ENCODE data around the gene TREML1. TPM values are rescaled to one million over a fixed set of nuclear protein-coding genes. Genes with fewer than 3 reads are reported as not detected.

Gene TREML1
- total RNA-seq: 1 to 10 TPM in 1 of 5 experiments, not detected in 4; 3.2 TPM
- not detected for polyA plus RNA-seq
- total RNA-seq: not detected

- no peak for DNase-seq
- no peak for ATAC-seq
- H3K9me3 ChIP-seq (ENCODE audit: control insufficient read depth in 2 of 3, low read length in 3 of 3): no peaks in the 10 kb centered on the region
- H3K4me1 ChIP-seq (ENCODE audit: control insufficient read depth in 2 of 2, insufficient read depth in 2 of 2, low read length in 2 of 2): no peaks in the 10 kb centered on the region
- intact Hi-C loops (cut with micrococcal nuclease): no loop called here
- peaks cover 0 to 11% (median 5%) of the 10 kb centered on the region in 7 donors for H3K4me1 Mint-ChIP-seq
- no peak within 1 kb of the TSS for H3K4me3 ChIP-seq (ENCODE audit: low read length)
- ChIA-PET CTCF (no interaction called here), POLR2A (no interaction called here)
- H3K27me3 ChIP-seq (ENCODE audit: control insufficient read depth in 2 of 2, insufficient read depth in 2 of 2, low read length in 2 of 2): no peaks in the 10 kb centered on the region
- H3K9me3 Mint-ChIP-seq: no peaks in the 10 kb centered on the region
- no peak within 1 kb of the TSS for H3K27ac ChIP-seq (ENCODE audit: low read depth, low read length)
- H3K27ac Mint-ChIP-seq: peak within 1 kb of the TSS in 2 of 9 donors; percentile 43 to 71
- H3K4me3 Mint-ChIP-seq: no peak within 1 kb of the TSS
- peaks cover 0 to 11% (median 5%) of the 10 kb centered on the region in 5 donors for H3K27me3 Mint-ChIP-seq
- no peaks in the 10 kb centered on the region for H3K36me3 ChIP-seq (ENCODE audit: control insufficient read depth in 2 of 3, insufficient read depth in 3 of 3, low read length in 3 of 3)
- peaks cover 0 to 16% (median 7%) of the 10 kb centered on the region in 5 donors for H3K36me3 Mint-ChIP-seq
Observed at GRCh38 chr6:41153992-41154625, at the start of gene TREML1. Gene TREML1 (minus strand): TSS chr6:41154347. CDS start chr6:41154288, 59 bp downstream.

- peak overlapping the region; percentile 78 to 84 (median 82) for H3K4me3 Mint-ChIP-seq
- H3K36me3 Mint-ChIP-seq: peaks cover 0 to 20% (median 5%) of the 10 kb centered on the region in 5 donors
- H3K4me1 Mint-ChIP-seq: peaks cover 46 to 80% (median 72%) of the 10 kb centered on the region in 7 donors
- Histone ChIP-seq H3K4me3 (ENCODE audit: low read length) (peak overlapping the region; percentile 26), H3K27ac (ENCODE audit: low read depth, low read length) (peak overlapping the region; percentile 88), H3K36me3 (ENCODE audit: control insufficient read depth in 2 of 3, insufficient read depth in 3 of 3, low read length in 3 of 3) (peaks cover 0 to 3% (median 0%) of the 10 kb centered on the region in 3 experiments), H3K4me1 (ENCODE audit: control insufficient read depth in 2 of 2, insufficient read depth in 2 of 2, low read length in 2 of 2) (peaks cover 47 to 55% of the 10 kb centered on the region in 2 donors), H3K27me3 (ENCODE audit: control insufficient read depth in 2 of 2, insufficient read depth in 2 of 2, low read length in 2 of 2) (no peaks in the 10 kb centered on the region), H3K9me3 (ENCODE audit: control insufficient read depth in 2 of 3, low read length in 3 of 3) (no peaks in the 10 kb centered on the region)
- POLR2A ChIA-PET: interaction anchor here (0.6 kb wide), 1 partner anchor 734 kb away, joined by 3 read pairs; no protein-coding TSS in a partner anchor
- no peaks in the 10 kb centered on the region for H3K27me3 Mint-ChIP-seq
- peaks cover 0 to 2% (median 0%) of the 10 kb centered on the region in 11 donors for H3K9me3 Mint-ChIP-seq
- H3K27ac Mint-ChIP-seq: peak overlapping the region; percentile 95 to 100 (median 98)
- CTCF ChIA-PET: interaction anchor here (1.0 kb wide), 1 partner anchor 14 kb away, joined by 3 read pairs; no protein-coding TSS in a partner anchor
- ATAC-seq: no peak
- DNase-seq: no peak
- intact Hi-C loops (cut with micrococcal nuclease): loop anchor here (5.0 kb wide), 3 partner anchors 96 to 346 kb away; partner anchors contain the start of gene FOXP4 (in 2 of the 2)
Observed at GRCh38 chr6:41201764-41202173, 47.6 kb upstream of the TREML1 start.

GRCh38 chr6:41200901-41201763 lies 47.0 kb upstream of the TREML1 start, which contains the start of gene TREML2:
Gene TREML2 (minus strand): TSS chr6:41201149. CDS start chr6:41201008, 141 bp downstream.
- Histone ChIP-seq H3K27ac (ENCODE audit: low read depth, low read length) (peak within 1 kb of the TSS; percentile 88), H3K36me3 (ENCODE audit: control insufficient read depth in 2 of 3, insufficient read depth in 3 of 3, low read length in 3 of 3) (peaks cover 0 to 3% (median 0%) of the 10 kb centered on the region in 3 experiments), H3K27me3 (ENCODE audit: control insufficient read depth in 2 of 2, insufficient read depth in 2 of 2, low read length in 2 of 2) (no peaks in the 10 kb centered on the region), H3K9me3 (ENCODE audit: control insufficient read depth in 2 of 3, low read length in 3 of 3) (no peaks in the 10 kb centered on the region), H3K4me3 (ENCODE audit: low read length) (peak within 1 kb of the TSS; percentile 26), H3K4me1 (ENCODE audit: control insufficient read depth in 2 of 2, insufficient read depth in 2 of 2, low read length in 2 of 2) (peaks cover 47 to 55% of the 10 kb centered on the region in 2 donors)
- Mint-ChIP-seq H3K36me3 (peaks cover 0 to 24% (median 6%) of the 10 kb centered on the region in 5 donors), H3K27ac (peak within 1 kb of the TSS; percentile 95 to 100 (median 98)), H3K4me1 (peaks cover 49 to 87% (median 78%) of the 10 kb centered on the region in 7 donors), H3K4me3 (peak within 1 kb of the TSS; percentile 78 to 84 (median 82)), H3K9me3 (peaks cover 0 to 2% (median 0%) of the 10 kb centered on the region in 11 donors), H3K27me3 (no peaks in the 10 kb centered on the region)
- DNase-seq (peak in 2 of 9 donors; percentile 19 to 33), ATAC-seq (peak; percentile 35)
- ChIA-PET POLR2A (interaction anchor here (0.6 to 1.8 kb wide), 3 partner anchors 24 to 735 kb away, joined by 3 to 8 read pairs (median 3); partner anchors contain the start of genes NFYA and OARD1), CTCF (interaction anchor here (1.6 to 3.0 kb wide), 3 partner anchors 11 to 482 kb away, joined by 4 to 9 read pairs (median 5); no protein-coding TSS in a partner anchor)
- intact Hi-C loops (cut with micrococcal nuclease): loop anchor here (1.0 to 5.0 kb wide), 7 partner anchors 19 to 346 kb away; partner anchors contain the start of genes FOXP4 (in 2 of the 2), NFYA (in 2 of the 2) and OARD1 (in 2 of the 2)

DNA sequence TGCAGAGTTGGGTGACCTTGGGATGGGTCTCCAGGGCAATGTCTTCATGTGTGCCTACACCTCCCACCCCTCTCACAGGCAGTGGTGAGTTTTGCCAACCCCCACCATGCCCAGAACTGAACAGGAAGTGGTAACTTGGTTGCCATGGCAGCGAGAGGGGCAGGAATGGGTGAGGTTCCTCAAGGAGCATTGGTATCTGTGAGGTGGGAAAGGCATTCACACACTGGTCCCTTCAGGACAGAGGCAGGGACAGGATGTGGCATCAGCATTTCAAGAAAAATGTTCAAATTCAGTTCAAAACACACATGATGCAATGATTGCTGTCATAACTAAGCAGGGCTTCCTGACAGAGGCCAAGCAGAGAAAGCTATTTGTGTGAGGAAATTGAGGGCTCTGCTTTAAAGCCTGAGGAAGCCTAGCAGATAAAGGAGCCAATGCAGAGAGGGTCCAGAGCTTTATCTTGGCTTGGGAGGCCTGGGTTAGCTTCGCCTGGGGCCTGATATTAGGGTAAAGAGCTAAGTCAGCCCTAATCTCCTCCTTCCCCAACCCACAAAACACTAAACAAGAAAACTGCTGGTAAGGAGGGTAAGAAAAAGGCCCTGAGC lies 46.3 kb upstream of the TREML1 start:
- CTCF ChIA-PET: interaction anchor here (1.2 to 3.0 kb wide), 4 partner anchors 10 to 483 kb away, joined by 3 to 9 read pairs (median 4); no protein-coding TSS in a partner anchor
- H3K4me1 ChIP-seq (ENCODE audit: control insufficient read depth in 2 of 2, insufficient read depth in 2 of 2, low read length in 2 of 2): peaks cover 47 to 55% of the 10 kb centered on the region in 2 donors
- Mint-ChIP-seq H3K4me3 (peak overlapping the region; percentile 76 to 84 (median 82)), H3K27ac (peak overlapping the region; percentile 95 to 100 (median 98)), H3K36me3 (peaks cover 0 to 27% (median 6%) of the 10 kb centered on the region in 5 donors), H3K27me3 (no peaks in the 10 kb centered on the region), H3K9me3 (peaks cover 0 to 2% (median 0%) of the 10 kb centered on the region in 11 donors), H3K4me1 (peaks cover 52 to 93% (median 83%) of the 10 kb centered on the region in 7 donors)
- POLR2A ChIA-PET: interaction anchor here (0.6 to 1.8 kb wide), 3 partner anchors 24 to 128 kb away, joined by 3 to 8 read pairs (median 4); partner anchors contain the start of genes NFYA and OARD1
- H3K36me3 ChIP-seq (ENCODE audit: control insufficient read depth in 2 of 3, insufficient read depth in 3 of 3, low read length in 3 of 3): peaks cover 0 to 3% (median 0%) of the 10 kb centered on the region in 3 experiments
- peak; percentile 79 for ATAC-seq
- peak overlapping the region; percentile 88 for H3K27ac ChIP-seq (ENCODE audit: low read depth, low read length)
- H3K9me3 ChIP-seq (ENCODE audit: control insufficient read depth in 2 of 3, low read length in 3 of 3): no peaks in the 10 kb centered on the region
- DNase-seq: peak; percentile 34 to 87 (median 78)
- H3K4me3 ChIP-seq (ENCODE audit: low read length): peak overlapping the region; percentile 26
- no peaks in the 10 kb centered on the region for H3K27me3 ChIP-seq (ENCODE audit: control insufficient read depth in 2 of 2, insufficient read depth in 2 of 2, low read length in 2 of 2)
- intact Hi-C loops (cut with micrococcal nuclease): loop anchor here (1.0 to 5.0 kb wide), 7 partner anchors 18 to 347 kb away; partner anchors contain the start of genes FOXP4 (in 2 of the 2), NFYA (in 2 of the 2) and OARD1 (in 2 of the 2)

DNA sequence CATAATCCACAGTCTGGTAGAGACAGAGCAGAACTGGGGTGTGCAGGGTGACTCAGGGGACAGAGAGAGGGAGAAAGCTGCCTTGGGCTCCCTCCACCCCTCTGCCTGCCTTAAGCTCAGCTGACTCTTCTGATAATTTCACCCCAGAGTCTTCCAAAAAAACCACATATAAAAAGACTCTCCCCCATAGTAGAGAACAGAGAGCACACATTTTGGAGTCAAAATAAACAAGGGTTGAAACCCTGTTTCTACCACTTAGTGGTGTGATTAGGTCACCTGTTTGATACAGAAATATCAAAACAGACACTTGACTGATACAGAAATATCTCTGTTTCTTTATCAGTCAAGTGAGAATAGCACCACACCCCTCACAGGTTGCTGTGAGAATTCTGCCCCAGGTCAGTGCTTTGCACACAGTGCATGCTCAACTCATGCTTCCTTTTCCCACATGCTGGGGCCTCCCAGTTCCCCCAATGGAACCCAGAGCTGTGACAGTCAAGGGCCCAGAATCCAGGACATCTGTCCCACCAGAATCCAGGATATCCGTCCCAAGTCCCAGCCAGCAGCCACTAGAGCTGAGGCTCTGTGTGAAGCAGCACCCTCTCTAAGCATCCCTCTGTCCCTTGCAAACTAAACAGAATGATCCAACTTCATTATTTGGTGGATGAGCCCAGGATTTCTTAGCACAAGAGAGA lies 45.6 kb upstream of the TREML1 start:
- POLR2A ChIA-PET: interaction anchor here (0.6 to 1.8 kb wide), 3 partner anchors 90 to 134 kb away, joined by 3 to 8 read pairs (median 4); partner anchors contain the start of genes NFYA and OARD1
- H3K4me1 ChIP-seq (ENCODE audit: control insufficient read depth in 2 of 2, insufficient read depth in 2 of 2, low read length in 2 of 2): peaks cover 47 to 55% of the 10 kb centered on the region in 2 donors
- peaks cover 0 to 2% (median 0%) of the 10 kb centered on the region in 11 donors for H3K9me3 Mint-ChIP-seq
- peaks cover 0 to 8% (median 0%) of the 10 kb centered on the region in 3 experiments for H3K36me3 ChIP-seq (ENCODE audit: control insufficient read depth in 2 of 3, insufficient read depth in 3 of 3, low read length in 3 of 3)
- peak overlapping the region; percentile 95 to 100 (median 98) for H3K27ac Mint-ChIP-seq
- H3K4me3 Mint-ChIP-seq: peak overlapping the region; percentile 76 to 84 (median 82)
- CTCF ChIA-PET: interaction anchor here (1.2 to 3.0 kb wide), 5 partner anchors 9 to 484 kb away, joined by 3 to 9 read pairs (median 4); no protein-coding TSS in a partner anchor
- peaks cover 59 to 95% (median 87%) of the 10 kb centered on the region in 7 donors for H3K4me1 Mint-ChIP-seq
- peaks cover 0 to 28% (median 6%) of the 10 kb centered on the region in 5 donors for H3K36me3 Mint-ChIP-seq
- intact Hi-C loops (cut with micrococcal nuclease): loop anchor here (1.0 to 5.0 kb wide), 7 partner anchors 17 to 348 kb away; partner anchors contain the start of genes FOXP4 (in 2 of the 2), NFYA (in 2 of the 2) and OARD1 (in 2 of the 2)
- H3K9me3 ChIP-seq (ENCODE audit: control insufficient read depth in 2 of 3, low read length in 3 of 3): no peaks in the 10 kb centered on the region
- DNase-seq (peak in 3 of 9 donors; percentile 7 to 31 (median 11)), ATAC-seq (peak; percentile 42)
- peak overlapping the region; percentile 10 for H3K4me3 ChIP-seq (ENCODE audit: low read length)
- no peaks in the 10 kb centered on the region for H3K27me3 ChIP-seq (ENCODE audit: control insufficient read depth in 2 of 2, insufficient read depth in 2 of 2, low read length in 2 of 2)
- H3K27ac ChIP-seq (ENCODE audit: low read depth, low read length): peak overlapping the region; percentile 88
- H3K27me3 Mint-ChIP-seq: no peaks in the 10 kb centered on the region
